Measurements from ENCODE around the gene ANKS3.

Gene ANKS3

GRCh38 chr16:4692460-4693295 lies 41.4 kb downstream of the ANKS3 start (continued):
- TF ChIP-seq, protein P1, sequence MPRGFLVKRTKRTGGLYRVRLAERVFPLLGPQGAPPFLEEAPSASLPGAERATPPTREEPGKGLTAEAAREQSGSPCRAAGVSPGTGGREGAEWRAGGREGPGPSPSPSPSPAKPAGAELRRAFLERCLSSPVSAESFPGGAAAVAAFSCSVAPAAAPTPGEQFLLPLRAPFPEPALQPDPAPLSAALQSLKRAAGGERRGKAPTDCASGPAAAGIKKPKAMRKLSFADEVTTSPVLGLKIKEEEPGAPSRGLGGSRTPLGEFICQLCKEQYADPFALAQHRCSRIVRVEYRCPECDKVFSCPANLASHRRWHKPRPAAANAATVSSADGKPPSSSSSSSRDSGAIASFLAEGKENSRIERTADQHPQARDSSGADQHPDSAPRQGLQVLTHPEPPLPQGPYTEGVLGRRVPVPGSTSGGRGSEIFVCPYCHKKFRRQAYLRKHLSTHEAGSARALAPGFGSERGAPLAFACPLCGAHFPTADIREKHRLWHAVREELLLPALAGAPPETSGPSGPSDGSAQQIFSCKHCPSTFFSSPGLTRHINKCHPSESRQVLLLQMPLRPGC (tag by site-specific recombination; IDR thresholded peaks at IDR 0.05): no peak
- TF ChIP-seq GLI2 (tag by site-specific recombination; IDR thresholded peaks at IDR 0.05; ENCODE audit: borderline replicate concordance, low read depth): no peak
- TF ChIP-seq, protein P2, sequence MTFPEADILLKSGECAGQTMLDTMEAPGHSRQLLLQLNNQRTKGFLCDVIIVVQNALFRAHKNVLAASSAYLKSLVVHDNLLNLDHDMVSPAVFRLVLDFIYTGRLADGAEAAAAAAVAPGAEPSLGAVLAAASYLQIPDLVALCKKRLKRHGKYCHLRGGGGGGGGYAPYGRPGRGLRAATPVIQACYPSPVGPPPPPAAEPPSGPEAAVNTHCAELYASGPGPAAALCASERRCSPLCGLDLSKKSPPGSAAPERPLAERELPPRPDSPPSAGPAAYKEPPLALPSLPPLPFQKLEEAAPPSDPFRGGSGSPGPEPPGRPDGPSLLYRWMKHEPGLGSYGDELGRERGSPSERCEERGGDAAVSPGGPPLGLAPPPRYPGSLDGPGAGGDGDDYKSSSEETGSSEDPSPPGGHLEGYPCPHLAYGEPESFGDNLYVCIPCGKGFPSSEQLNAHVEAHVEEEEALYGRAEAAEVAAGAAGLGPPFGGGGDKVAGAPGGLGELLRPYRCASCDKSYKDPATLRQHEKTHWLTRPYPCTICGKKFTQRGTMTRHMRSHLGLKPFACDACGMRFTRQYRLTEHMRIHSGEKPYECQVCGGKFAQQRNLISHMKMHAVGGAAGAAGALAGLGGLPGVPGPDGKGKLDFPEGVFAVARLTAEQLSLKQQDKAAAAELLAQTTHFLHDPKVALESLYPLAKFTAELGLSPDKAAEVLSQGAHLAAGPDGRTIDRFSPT (tag by site-specific recombination; IDR thresholded peaks at IDR 0.05): peak; percentile 90
- TF ChIP-seq ZIC2 (tag by site-specific recombination; IDR thresholded peaks at IDR 0.05): peak; percentile 89
- peak; percentile 64; the same call in 1 of the 2 replicates for TF ChIP-seq ZNF600 (tag by site-specific recombination; IDR thresholded peaks at IDR 0.05)
- TF ChIP-seq ZNF311 (tag by site-specific recombination; IDR thresholded peaks at IDR 0.05; ENCODE audit: borderline replicate concordance): no peak
- no peak for TF ChIP-seq ZNF677 (tag by site-specific recombination; IDR thresholded peaks at IDR 0.05)
- no peak for TF ChIP-seq HOXD13 (CRISPR knock-in tag; IDR thresholded peaks at IDR 0.05; ENCODE audit: borderline replicate concordance)
- no peak for TF ChIP-seq PBX3 (CRISPR knock-in tag; IDR thresholded peaks at IDR 0.05)
- no peak for TF ChIP-seq ZNF146 (tag by site-specific recombination; IDR thresholded peaks at IDR 0.05)
- TF ChIP-seq ZNF639 (tag by site-specific recombination; IDR thresholded peaks at IDR 0.05): no peak
- 0 out of 2 replicates have a peak, but pooled peaks have one; percentile 19 for TF ChIP-seq PRDM4 (tag by site-specific recombination; IDR thresholded peaks at IDR 0.05)
- TF ChIP-seq ZNF274 (IDR thresholded peaks at IDR 0.05; ENCODE audit: low read length): no peak
- TF ChIP-seq ZNF274 (tag by site-specific recombination; IDR thresholded peaks at IDR 0.05; ENCODE audit: borderline replicate concordance): no peak
- TF ChIP-seq, protein P3, sequence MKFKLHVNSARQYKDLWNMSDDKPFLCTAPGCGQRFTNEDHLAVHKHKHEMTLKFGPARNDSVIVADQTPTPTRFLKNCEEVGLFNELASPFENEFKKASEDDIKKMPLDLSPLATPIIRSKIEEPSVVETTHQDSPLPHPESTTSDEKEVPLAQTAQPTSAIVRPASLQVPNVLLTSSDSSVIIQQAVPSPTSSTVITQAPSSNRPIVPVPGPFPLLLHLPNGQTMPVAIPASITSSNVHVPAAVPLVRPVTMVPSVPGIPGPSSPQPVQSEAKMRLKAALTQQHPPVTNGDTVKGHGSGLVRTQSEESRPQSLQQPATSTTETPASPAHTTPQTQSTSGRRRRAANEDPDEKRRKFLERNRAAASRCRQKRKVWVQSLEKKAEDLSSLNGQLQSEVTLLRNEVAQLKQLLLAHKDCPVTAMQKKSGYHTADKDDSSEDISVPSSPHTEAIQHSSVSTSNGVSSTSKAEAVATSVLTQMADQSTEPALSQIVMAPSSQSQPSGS (tag by site-specific recombination; IDR thresholded peaks at IDR 0.05; ENCODE audit: low read depth): no peak
